Subcutaneous adipose tissue (tissue), 4 donors: ENCODE measurements around the gene FBXO46. TPM values are rescaled to one million over a fixed set of nuclear protein-coding genes. Genes with fewer than 3 reads are reported as not detected.

Experiments used
- CTCF ChIP-seq: fragments of 450-650 bp; IDR thresholded peaks from one replicate; pipeline ENCODE4 v1.5.1; 2016; ENCODE audit warnings: low read depth, mild to moderate bottlenecking, control low read depth, antibody characterized with exemption, moderate library complexity
- total RNA-seq, 4 donors: library from RNA; depleted of rRNA; stranded (reverse); fragments of >200 nt; gene quantifications; one replicate each; pipeline ENCODE4 v1.1.0, GENCODE V29; 2016

FBXO46 gene
- total RNA-seq, 4 donors from 2014 or later = 5.1 to 12.1 (median 6.0) TPM

- no peak for TF ChIP-seq CTCF
These were observed 43.1 kb downstream of the FBXO46 start for GRCh38 chr19:45687599-45687998.

- no peak for TF ChIP-seq CTCF
These were observed 47.8 kb downstream of the FBXO46 start for GRCh38 chr19:45682908-45683307.

DNA sequence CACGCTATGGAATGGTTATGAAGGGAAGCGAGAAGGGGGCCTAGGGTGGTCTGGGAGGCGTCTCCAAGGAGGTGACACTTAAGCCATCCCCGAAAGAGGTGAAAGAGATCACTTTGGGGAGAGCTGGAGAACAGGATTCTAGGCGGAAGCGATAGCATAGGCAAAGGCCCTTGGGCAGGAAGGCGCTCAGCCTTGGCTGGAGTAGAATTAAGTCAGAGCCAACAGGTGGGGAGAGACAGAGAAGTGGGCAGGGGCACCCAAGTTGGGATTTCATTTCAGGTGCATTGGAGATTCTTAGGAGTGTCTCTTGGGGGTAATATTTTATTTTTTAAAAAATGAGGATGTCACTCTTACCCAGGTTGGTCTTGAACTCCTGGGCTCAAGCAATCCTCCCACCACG, 48.6 kb downstream of the FBXO46 start:
- TF ChIP-seq CTCF = no peak

GRCh38 chr19:45681391-45682015, 49.2 kb downstream of the FBXO46 start:
- no peak for TF ChIP-seq CTCF

DNA sequence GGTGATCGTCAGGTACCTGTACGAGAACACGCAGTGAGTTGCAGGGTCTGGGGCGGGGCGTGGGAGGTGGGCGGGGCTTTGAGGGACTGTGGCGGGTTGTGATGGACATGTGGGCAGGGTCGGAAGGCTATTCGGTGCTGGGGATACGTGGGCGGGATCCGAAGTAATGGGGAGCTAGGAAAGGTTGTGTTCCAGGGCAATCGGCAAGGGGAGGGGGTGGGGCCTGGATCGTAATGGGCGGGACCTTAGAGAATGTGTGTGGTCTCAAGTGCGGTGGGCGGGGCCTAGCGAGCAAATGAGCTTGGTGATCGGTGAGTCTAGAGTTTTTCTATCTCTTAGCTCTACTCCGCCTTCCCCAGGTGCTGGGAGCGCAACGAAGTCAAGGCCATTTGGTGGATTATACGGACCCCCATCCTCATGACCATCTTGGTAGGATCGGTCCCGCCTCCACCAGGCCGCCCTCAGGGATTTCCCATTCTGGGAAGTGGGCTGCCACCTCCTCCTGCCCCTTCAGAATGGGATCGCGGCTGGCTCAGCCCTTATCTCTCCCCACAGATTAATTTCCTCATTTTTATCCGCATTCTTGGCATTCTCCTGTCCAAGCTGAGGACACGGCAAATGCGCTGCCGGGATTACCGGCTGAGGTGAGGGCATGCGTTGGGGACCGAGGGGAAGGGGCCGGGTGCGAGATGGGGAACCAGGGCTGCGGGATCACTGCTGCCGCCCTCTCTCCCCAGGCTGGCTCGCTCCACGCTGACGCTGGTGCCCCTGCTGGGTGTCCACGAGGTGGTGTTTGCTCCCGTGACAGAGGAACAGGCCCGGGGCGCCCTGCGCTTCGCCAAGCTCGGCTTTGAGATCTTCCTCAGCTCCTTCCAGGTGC, 53.1 kb downstream of the FBXO46 start:
- TF ChIP-seq CTCF = no peak

- TF ChIP-seq CTCF = no peak
These were observed 53.8 kb downstream of the FBXO46 start for GRCh38 chr19:45676851-45677263.

DNA sequence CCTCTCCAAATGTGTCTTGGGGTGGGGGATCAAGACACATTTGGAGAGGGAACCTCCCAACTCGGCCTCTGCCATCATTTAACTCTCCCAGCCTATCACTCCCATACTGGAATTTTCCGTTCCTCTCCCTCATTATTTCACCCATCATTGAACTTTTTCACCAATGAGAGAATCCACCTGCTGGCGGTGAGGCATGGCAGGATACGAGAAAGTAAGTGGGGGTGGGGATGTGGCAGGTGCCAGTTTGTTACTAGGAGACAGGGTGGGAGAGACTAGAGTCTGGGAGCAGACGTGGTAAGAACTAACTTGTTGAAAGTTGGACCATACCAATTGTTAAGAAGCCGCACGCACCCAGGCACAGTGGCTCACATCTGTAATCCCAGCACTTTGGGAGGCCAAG, 55.8 kb downstream of the FBXO46 start:
- TF ChIP-seq CTCF = no peak
